GM12878 (cell line): Measurements from ENCODE around the gene DQX1. TPM values are rescaled to one million over a fixed set of nuclear protein-coding genes. Genes with fewer than 3 reads are reported as not detected.

ENCODE experiments used
- ETV6 ChIP-seq, 2 experiments: fragments of 450-650 bp in 1 of 2; IDR thresholded peaks in 1 of 2; conservative IDR thresholded peaks in 1 of 2; 2 replicates each; pipeline ENCODE4 v1.6.1; 2014; ENCODE audit warnings: antibody characterized with exemption in 1 of 2, borderline replicate concordance in 1 of 2, low read depth in 1 of 2, mild to moderate bottlenecking in 1 of 2, moderate library complexity in 1 of 2
- JUNB ChIP-seq: IDR thresholded peaks from 2 replicates; pipeline ENCODE4 v1.6.1; 2016; ENCODE audit warnings: antibody characterized with exemption, mild to moderate bottlenecking
- NFYB ChIP-seq: IDR thresholded peaks from 2 replicates; pipeline ENCODE4 v1.6.1; 2011; ENCODE audit warnings: low read depth, mild to moderate bottlenecking, low read length, improper control_type of control experiment, moderate library complexity; ENCODE audit not compliant: insufficient read depth
- NR2F1 ChIP-seq: fragments of 450-650 bp; conservative IDR thresholded peaks from 2 replicates; pipeline ENCODE4 v1.6.1; 2017; ENCODE audit warnings: mild to moderate bottlenecking
- PAX8 ChIP-seq: fragments of 450-650 bp; IDR thresholded peaks from 2 replicates; pipeline ENCODE4 v1.6.1; 2017; ENCODE audit warnings: mild to moderate bottlenecking, moderate library complexity
- RUNX3 ChIP-seq: IDR thresholded peaks from 2 replicates; pipeline ENCODE4 v1.6.1; 2012; ENCODE audit warnings: low read length, inconsistent platforms
- SMAD1 ChIP-seq: fragments of 450-650 bp; IDR thresholded peaks from 2 replicates; pipeline ENCODE4 v1.6.1; 2018; ENCODE audit warnings: mild to moderate bottlenecking, low read depth; ENCODE audit not compliant: partially characterized antibody
- SMARCA5 ChIP-seq: fragments of 450-650 bp; IDR thresholded peaks from 2 replicates; pipeline ENCODE4 v1.6.1; 2017; ENCODE audit warnings: mild to moderate bottlenecking
- TARDBP ChIP-seq: IDR thresholded peaks from 2 replicates; pipeline ENCODE4 v1.6.1; 2016; ENCODE audit warnings: borderline replicate concordance
- polyA plus RNA-seq, 11 experiments: library from polyadenylated mRNA; depleted of rRNA in 4 of 11; unstranded in 6 of 11; stranded (reverse) in 5 of 11; fragments of >200 nt; fragmentation: Nextera tagmentation in 4 of 11; fragmentation: Illumina TruSeq in 1 of 11; extraction: Ambion mirVana in 4 of 11; extraction: Trizol in 1 of 11; gene quantifications; 1 replicate in 1 of 11; 2 replicates in 10 of 11; pipeline versions ENCODE4 v1.2.1 to v1.2.3, GENCODE V29; 2011 to 2016; ENCODE audit warnings: inconsistent platforms in 2 of 11, missing spikeins in 2 of 11, low read depth in 1 of 11
- total RNA-seq, 4 experiments: library from RNA; depleted of rRNA in 3 of 4; stranded (reverse); fragments of >200 nt in 3 of 4; fragmentation: Illumina TruSeq in 1 of 4; extraction: Trizol in 1 of 4; gene quantifications; 2 replicates each; pipeline versions ENCODE4 v1.2.1 to v1.2.3, GENCODE V29; 2013 to 2021
- TF ChIP-seq, protein P1 (sequence below): fragments of 450-650 bp; formaldehyde crosslinking; IDR thresholded peaks from 2 replicates; pipeline ENCODE4 v1.4.0; 2020; ENCODE audit warnings: mild to moderate bottlenecking, moderate library complexity
- TF ChIP-seq, protein P2 (sequence below): fragments of 450-650 bp; IDR thresholded peaks from 2 replicates; pipeline ENCODE4 v1.6.1; 2017; ENCODE audit warnings: mild to moderate bottlenecking, moderate library complexity
- TF ChIP-seq, protein P3 (sequence below): fragments of 450-650 bp; IDR thresholded peaks from 2 replicates; pipeline ENCODE4 v1.6.1; 2014; ENCODE audit warnings: mild to moderate bottlenecking
- TF ChIP-seq, protein P4 (sequence below): fragments of 450-650 bp; IDR thresholded peaks from 2 replicates; pipeline ENCODE4 v1.6.1; 2018; ENCODE audit warnings: borderline replicate concordance, mild to moderate bottlenecking; ENCODE audit not compliant: partially characterized antibody
- TF ChIP-seq, protein P5 (sequence below): IDR thresholded peaks from 2 replicates; pipeline ENCODE4 v1.6.1; 2011; ENCODE audit warnings: borderline replicate concordance, low read depth, mild to moderate bottlenecking, moderate library complexity, mixed read lengths, low read length; ENCODE audit not compliant: insufficient read depth; ENCODE audit errors: extremely low read length

The DQX1 gene
- total and polyA plus RNA-seq, 10 of the 15 experiments (the other 5 are each of a cell fraction or from before 2014, with no cell fraction given), result 0.34 to 2.1 (median 0.86) TPM

DNA sequence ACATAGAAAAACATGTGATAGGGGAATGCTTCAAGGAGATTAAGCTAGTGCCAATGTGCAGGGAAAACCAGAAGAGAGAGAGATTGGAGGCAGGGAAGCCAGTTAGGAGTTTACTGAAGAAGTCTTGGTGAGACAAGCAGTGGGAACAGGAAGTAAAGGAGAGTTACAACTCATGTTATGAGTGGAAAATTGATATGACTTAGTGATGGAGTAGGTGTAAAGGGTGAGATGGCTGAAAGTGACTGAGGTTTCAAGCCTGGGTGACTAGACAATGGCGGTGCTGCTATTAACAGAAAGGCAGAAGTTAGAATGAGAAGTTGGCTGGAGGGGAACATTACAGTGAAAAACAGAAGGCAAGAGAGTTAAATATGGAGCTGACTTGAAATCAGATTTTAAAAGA is 45.0 kb upstream of the DQX1 start (continued):
- TF ChIP-seq, protein P1, sequence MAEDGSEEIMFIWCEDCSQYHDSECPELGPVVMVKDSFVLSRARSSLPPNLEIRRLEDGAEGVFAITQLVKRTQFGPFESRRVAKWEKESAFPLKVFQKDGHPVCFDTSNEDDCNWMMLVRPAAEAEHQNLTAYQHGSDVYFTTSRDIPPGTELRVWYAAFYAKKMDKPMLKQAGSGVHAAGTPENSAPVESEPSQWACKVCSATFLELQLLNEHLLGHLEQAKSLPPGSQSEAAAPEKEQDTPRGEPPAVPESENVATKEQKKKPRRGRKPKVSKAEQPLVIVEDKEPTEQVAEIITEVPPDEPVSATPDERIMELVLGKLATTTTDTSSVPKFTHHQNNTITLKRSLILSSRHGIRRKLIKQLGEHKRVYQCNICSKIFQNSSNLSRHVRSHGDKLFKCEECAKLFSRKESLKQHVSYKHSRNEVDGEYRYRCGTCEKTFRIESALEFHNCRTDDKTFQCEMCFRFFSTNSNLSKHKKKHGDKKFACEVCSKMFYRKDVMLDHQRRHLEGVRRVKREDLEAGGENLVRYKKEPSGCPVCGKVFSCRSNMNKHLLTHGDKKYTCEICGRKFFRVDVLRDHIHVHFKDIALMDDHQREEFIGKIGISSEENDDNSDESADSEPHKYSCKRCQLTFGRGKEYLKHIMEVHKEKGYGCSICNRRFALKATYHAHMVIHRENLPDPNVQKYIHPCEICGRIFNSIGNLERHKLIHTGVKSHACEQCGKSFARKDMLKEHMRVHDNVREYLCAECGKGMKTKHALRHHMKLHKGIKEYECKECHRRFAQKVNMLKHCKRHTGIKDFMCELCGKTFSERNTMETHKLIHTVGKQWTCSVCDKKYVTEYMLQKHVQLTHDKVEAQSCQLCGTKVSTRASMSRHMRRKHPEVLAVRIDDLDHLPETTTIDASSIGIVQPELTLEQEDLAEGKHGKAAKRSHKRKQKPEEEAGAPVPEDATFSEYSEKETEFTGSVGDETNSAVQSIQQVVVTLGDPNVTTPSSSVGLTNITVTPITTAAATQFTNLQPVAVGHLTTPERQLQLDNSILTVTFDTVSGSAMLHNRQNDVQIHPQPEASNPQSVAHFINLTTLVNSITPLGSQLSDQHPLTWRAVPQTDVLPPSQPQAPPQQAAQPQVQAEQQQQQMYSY (CRISPR knock-in tag), result 0 out of 2 replicates have a peak, but pooled peaks have one; percentile 47
- TF ChIP-seq SMAD1 (peak; percentile 22), NFYB (no peak), PAX8 (no peak; the same call in 1 of the 2 replicates), NR2F1 (0 out of 2 replicates have a peak, but pooled peaks have one; percentile 43), ETV6 (conservative IDR thresholded peaks at IDR 0.05 in 1 of 2, IDR thresholded peaks at IDR 0.05 in 1 of 2; ENCODE audit: borderline replicate concordance in 1 of 2, low read depth in 1 of 2) (peak in 1 of 2 experiments; percentile 95; a peak in 2 of 4 replicates), TARDBP (no peak), RUNX3 (peak; percentile 90), JUNB (peak; percentile 94), SMARCA5 (no peak)
- TF ChIP-seq, protein P2, sequence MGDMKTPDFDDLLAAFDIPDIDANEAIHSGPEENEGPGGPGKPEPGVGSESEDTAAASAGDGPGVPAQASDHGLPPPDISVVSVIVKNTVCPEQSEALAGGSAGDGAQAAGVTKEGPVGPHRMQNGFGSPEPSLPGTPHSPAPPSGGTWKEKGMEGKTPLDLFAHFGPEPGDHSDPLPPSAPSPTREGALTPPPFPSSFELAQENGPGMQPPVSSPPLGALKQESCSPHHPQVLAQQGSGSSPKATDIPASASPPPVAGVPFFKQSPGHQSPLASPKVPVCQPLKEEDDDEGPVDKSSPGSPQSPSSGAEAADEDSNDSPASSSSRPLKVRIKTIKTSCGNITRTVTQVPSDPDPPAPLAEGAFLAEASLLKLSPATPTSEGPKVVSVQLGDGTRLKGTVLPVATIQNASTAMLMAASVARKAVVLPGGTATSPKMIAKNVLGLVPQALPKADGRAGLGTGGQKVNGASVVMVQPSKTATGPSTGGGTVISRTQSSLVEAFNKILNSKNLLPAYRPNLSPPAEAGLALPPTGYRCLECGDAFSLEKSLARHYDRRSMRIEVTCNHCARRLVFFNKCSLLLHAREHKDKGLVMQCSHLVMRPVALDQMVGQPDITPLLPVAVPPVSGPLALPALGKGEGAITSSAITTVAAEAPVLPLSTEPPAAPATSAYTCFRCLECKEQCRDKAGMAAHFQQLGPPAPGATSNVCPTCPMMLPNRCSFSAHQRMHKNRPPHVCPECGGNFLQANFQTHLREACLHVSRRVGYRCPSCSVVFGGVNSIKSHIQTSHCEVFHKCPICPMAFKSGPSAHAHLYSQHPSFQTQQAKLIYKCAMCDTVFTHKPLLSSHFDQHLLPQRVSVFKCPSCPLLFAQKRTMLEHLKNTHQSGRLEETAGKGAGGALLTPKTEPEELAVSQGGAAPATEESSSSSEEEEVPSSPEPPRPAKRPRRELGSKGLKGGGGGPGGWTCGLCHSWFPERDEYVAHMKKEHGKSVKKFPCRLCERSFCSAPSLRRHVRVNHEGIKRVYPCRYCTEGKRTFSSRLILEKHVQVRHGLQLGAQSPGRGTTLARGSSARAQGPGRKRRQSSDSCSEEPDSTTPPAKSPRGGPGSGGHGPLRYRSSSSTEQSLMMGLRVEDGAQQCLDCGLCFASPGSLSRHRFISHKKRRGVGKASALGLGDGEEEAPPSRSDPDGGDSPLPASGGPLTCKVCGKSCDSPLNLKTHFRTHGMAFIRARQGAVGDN, result peak; percentile 80
- TF ChIP-seq, protein P3, sequence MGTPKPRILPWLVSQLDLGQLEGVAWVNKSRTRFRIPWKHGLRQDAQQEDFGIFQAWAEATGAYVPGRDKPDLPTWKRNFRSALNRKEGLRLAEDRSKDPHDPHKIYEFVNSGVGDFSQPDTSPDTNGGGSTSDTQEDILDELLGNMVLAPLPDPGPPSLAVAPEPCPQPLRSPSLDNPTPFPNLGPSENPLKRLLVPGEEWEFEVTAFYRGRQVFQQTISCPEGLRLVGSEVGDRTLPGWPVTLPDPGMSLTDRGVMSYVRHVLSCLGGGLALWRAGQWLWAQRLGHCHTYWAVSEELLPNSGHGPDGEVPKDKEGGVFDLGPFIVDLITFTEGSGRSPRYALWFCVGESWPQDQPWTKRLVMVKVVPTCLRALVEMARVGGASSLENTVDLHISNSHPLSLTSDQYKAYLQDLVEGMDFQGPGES, result no peak
- TF ChIP-seq, protein P4, sequence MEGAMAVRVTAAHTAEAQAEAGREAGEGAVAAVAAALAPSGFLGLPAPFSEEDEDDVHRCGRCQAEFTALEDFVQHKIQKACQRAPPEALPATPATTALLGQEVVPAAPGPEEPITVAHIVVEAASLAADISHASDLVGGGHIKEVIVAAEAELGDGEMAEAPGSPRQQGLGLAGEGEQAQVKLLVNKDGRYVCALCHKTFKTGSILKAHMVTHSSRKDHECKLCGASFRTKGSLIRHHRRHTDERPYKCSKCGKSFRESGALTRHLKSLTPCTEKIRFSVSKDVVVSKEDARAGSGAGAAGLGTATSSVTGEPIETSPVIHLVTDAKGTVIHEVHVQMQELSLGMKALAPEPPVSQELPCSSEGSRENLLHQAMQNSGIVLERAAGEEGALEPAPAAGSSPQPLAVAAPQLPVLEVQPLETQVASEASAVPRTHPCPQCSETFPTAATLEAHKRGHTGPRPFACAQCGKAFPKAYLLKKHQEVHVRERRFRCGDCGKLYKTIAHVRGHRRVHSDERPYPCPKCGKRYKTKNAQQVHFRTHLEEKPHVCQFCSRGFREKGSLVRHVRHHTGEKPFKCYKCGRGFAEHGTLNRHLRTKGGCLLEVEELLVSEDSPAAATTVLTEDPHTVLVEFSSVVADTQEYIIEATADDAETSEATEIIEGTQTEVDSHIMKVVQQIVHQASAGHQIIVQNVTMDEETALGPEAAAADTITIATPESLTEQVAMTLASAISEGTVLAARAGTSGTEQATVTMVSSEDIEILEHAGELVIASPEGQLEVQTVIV, result peak; percentile 51
- TF ChIP-seq, protein P5, sequence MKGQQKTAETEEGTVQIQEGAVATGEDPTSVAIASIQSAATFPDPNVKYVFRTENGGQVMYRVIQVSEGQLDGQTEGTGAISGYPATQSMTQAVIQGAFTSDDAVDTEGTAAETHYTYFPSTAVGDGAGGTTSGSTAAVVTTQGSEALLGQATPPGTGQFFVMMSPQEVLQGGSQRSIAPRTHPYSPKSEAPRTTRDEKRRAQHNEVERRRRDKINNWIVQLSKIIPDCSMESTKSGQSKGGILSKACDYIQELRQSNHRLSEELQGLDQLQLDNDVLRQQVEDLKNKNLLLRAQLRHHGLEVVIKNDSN, result no peak
